ENCODE data around the gene COL27A1. TPM values are rescaled to one million over a fixed set of nuclear protein-coding genes. Genes with fewer than 3 reads are reported as not detected.

Gene COL27A1
- total RNA-seq, 2 experiments from 2014 or later, result 8.4 to 9.7 TPM

DNA sequence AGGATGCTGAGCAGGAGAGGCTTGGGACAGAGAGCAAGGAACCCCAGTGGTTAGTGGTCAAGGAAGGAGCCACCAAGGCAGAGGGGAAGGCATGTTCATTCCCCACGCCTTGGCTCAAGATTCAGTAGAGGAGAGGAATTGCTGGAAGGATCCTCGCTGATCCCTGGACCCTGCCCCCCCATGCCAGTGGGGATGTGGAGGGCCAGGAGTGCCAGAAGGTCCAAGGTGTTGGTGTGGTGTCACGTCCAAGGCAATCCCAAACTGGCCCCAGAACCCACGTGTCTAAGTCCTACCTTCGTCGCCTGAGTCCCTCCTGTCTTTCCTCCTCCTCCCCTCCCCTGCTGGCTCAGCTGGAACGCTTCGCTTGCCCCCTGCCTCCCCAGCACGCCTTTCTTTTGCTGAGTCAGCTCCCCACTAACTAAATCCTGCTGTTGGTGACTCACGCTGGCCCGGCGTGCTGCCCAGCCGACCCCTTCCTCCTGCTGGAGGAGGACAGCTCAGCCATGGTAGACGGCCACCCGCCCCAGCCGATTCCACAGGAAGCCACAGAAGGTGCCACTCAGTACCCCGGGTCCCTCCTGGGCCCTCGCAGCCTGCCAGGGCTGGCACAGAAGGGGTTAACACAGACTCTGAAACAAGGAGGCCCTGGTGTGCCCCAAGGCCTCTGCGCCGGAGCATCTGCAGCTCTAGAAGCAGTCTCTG is 130.0 kb downstream of the COL27A1 start:
- Mint-ChIP-seq H3K9me3 (no peaks in the 10 kb centered on the region), H3K27me3 (peaks cover 1% of the 10 kb centered on the region), H3K4me3 (no peak overlapping the region), H3K36me3 (ENCODE audit: low read depth) (no peaks in the 10 kb centered on the region), H3K4me1 (ENCODE audit: low read depth) (no peaks in the 10 kb centered on the region), H3K27ac (no peak overlapping the region)
- intact Hi-C loops (cut with micrococcal nuclease), result no loop called here
- TF ChIP-seq, protein P1, sequence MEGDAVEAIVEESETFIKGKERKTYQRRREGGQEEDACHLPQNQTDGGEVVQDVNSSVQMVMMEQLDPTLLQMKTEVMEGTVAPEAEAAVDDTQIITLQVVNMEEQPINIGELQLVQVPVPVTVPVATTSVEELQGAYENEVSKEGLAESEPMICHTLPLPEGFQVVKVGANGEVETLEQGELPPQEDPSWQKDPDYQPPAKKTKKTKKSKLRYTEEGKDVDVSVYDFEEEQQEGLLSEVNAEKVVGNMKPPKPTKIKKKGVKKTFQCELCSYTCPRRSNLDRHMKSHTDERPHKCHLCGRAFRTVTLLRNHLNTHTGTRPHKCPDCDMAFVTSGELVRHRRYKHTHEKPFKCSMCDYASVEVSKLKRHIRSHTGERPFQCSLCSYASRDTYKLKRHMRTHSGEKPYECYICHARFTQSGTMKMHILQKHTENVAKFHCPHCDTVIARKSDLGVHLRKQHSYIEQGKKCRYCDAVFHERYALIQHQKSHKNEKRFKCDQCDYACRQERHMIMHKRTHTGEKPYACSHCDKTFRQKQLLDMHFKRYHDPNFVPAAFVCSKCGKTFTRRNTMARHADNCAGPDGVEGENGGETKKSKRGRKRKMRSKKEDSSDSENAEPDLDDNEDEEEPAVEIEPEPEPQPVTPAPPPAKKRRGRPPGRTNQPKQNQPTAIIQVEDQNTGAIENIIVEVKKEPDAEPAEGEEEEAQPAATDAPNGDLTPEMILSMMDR (IDR thresholded peaks at IDR 0.05), result no peak
- ATAC-seq, result no peak
- ChIA-PET CTCF (interaction anchor here (1.3 kb wide), 1 partner anchor 177 kb away, joined by 3 read pairs; no protein-coding TSS in a partner anchor), POLR2A (interaction anchor here (0.6 kb wide), 1 partner anchor 375 kb away, joined by 3 read pairs; no protein-coding TSS in a partner anchor)
- no peak for DNase-seq

- no peak overlapping the region for H3K27ac Mint-ChIP-seq
- no peaks in the 10 kb centered on the region for H3K4me1 Mint-ChIP-seq (ENCODE audit: low read depth)
- ChIA-PET POLR2A (no interaction called here), CTCF (interaction anchor here (1.3 kb wide), 1 partner anchor 178 kb away, joined by 3 read pairs; no protein-coding TSS in a partner anchor)
- no peaks in the 10 kb centered on the region for H3K9me3 Mint-ChIP-seq
- DNase-seq, result no peak
- TF ChIP-seq, protein P1 (IDR thresholded peaks at IDR 0.05), result no peak
- no peaks in the 10 kb centered on the region for H3K36me3 Mint-ChIP-seq (ENCODE audit: low read depth)
- H3K27me3 Mint-ChIP-seq, result peaks cover 2% of the 10 kb centered on the region
- ATAC-seq, result no peak
- H3K4me3 Mint-ChIP-seq, result no peak overlapping the region
- intact Hi-C loops (cut with micrococcal nuclease), result no loop called here
These were observed 130.9 kb downstream of the COL27A1 start for GRCh38 chr9:114286146-114286679.

DNA sequence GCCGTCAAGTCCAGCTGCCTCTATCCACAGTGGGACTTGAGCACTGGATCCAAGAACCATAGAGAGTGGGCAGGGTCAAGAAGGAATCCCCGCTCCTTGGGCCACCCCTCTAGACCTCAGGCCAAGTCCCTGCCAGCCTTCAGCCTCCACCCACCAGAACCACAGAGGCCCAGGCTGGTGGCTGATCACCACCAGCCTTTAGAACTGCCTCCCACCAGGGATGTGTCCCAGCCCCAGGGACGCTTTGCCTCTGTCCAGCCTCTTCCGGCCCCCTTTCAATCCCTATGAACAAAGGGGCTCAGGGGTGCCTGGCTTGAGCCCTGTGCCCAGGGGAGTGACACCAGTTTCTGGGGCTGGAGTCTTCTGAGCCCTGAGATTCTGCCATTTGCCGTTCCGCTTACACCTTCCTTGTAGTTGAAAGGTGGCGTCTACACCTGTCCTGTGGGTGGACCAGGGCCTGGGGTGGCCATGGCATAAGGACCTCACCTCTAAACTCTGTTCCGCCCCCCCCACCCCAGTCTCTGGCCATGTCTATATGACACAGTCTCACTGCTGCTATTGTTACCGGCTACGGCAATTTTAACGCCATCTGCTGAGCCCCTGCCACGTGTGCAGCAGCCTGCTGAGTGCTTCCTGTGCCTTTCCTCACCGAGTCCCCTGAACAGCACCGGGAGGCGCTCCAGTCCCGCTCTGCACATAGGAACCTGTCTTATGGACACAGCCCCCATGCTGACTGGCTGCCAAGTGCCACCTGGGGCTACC is 131.8 kb downstream of the COL27A1 start:
- ATAC-seq (no peak), DNase-seq (no peak)
- H3K27me3 Mint-ChIP-seq, result peaks cover 2% of the 10 kb centered on the region
- CTCF ChIA-PET, result interaction anchor here (1.4 to 1.6 kb wide), 2 partner anchors 179 to 205 kb away, joined by 7 to 8 read pairs; no protein-coding TSS in a partner anchor
- no peak overlapping the region for H3K27ac Mint-ChIP-seq
- H3K9me3 Mint-ChIP-seq, result no peaks in the 10 kb centered on the region
- intact Hi-C loops (cut with micrococcal nuclease), result no loop called here
- no peaks in the 10 kb centered on the region for H3K36me3 Mint-ChIP-seq (ENCODE audit: low read depth)
- H3K4me1 Mint-ChIP-seq (ENCODE audit: low read depth), result no peaks in the 10 kb centered on the region
- no peak overlapping the region for H3K4me3 Mint-ChIP-seq
- TF ChIP-seq, protein P1 (IDR thresholded peaks at IDR 0.05), result no peak
- POLR2A ChIA-PET, result no interaction called here

DNA sequence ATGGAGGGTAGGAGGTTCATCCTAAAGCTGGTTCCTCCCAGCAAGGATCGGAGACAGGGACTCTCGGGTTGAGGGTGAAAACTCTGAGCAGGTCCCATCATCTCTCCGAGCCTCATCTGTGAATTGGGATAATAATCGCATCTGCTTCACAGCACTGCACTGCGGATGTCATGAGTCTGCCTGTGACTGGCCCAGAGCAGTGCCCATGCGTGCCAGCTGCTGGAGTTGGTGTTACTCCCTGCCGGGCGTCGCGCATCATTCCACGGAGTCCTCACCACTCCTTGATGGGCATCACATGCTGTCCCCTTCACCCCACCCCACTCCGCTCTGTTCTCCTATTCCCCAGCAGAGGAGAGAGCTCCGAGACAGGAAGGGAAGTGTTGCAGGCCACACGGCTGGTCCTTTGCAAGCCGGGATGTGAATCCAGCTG is 132.4 kb downstream of the COL27A1 start:
- ChIA-PET POLR2A (no interaction called here), CTCF (interaction anchor here (0.7 to 1.6 kb wide), 3 partner anchors 144 to 205 kb away, joined by 3 to 8 read pairs (median 7); no protein-coding TSS in a partner anchor)
- Mint-ChIP-seq H3K27me3 (peaks cover 2% of the 10 kb centered on the region), H3K27ac (no peak overlapping the region), H3K9me3 (no peaks in the 10 kb centered on the region), H3K4me1 (ENCODE audit: low read depth) (no peaks in the 10 kb centered on the region), H3K4me3 (no peak overlapping the region), H3K36me3 (ENCODE audit: low read depth) (no peaks in the 10 kb centered on the region)
- TF ChIP-seq, protein P1 (IDR thresholded peaks at IDR 0.05), result no peak
- intact Hi-C loops (cut with micrococcal nuclease), result no loop called here
- ATAC-seq, result no peak
- no peak for DNase-seq
